GM10847 (cell line): Measurements from ENCODE around the gene PRR27.

Experiments
- POLR2A ChIP-seq: IDR thresholded peaks from 2 replicates; pipeline ENCODE4 v1.6.1; 2011; ENCODE audit not compliant: insufficient read length; ENCODE audit errors: extremely low read depth

PRR27 gene

DNA sequence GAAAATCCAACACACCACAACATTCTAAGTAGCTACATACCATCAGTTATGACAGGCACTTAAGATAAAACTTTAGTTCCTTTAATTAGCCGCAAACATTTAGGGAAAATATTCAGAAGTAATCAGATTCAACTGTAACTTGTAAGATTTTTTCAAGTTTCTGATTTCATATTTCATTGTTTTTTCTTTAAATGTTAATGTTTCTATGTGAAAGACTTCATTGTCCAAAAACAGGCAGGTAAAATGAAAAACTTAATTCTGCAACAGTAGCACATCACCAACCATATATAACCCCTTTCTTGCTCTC, 29.9 kb downstream of the PRR27 start:
- no peak for TF ChIP-seq POLR2A

DNA sequence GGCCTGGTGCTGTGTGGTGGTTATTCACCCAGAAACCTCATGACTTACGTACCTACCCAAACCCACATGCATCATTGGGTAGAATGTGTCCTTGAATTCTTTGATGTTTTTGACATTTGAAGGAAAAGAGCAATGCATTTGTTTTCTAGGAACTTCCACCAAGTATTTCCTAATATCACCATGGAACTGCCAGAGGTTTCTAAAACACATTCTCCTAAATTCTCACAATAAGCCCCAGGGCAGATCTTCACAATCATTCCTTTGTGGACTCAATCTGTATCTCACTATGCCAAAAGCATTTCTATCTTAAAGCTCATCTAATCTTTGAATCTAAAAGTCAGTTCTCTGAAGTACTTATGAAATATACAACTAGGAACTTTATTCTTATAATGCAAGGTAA, 33.2 kb downstream of the PRR27 start:
- no peak for TF ChIP-seq POLR2A

DNA sequence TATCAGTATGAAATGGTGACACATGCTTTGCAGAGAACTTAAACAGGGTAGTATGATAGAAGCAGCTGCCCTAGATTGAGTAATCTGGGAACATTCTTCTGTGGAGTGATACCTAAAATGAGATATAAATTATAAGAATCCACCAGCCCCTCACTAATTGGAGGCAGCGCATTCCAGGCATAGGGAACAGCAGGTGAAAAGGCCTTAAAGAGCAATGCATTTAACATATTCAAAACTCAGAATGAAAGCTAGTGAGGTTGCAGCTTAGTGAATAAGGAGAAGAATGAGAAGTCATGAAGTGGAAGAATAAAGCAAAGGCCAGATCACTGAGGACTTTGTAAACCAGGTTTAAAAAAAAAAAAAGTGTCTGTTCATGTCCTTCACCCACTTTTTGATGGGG, 36.5 kb downstream of the PRR27 start:
- TF ChIP-seq POLR2A, result no peak

GRCh38 chr4:70191647-70192046, 37.6 kb downstream of the PRR27 start:
- TF ChIP-seq POLR2A, result no peak

DNA sequence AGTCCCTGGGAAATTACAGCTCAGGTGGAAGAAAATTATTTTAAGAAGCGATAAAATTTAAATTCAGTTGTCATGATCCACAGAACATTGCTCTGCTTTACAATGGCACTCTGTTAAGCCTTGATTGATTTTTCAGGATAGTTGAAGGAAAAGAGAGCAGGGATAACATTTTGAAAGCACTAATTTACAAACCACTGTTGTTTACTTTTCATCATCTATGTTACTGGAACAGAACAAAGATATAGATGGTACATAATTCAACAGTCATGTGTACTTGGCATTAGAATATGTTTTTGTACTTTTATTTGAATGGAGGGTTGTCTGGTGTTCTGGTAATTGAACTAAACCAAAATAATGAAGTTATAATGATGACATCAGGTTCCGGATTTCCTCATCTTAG, 38.9 kb downstream of the PRR27 start:
- TF ChIP-seq POLR2A, result no peak

- TF ChIP-seq POLR2A, result no peak
These were observed 41.4 kb downstream of the PRR27 start, which contains the start of gene ODAM for GRCh38 chr4:70195425-70195824. TSS of gene ODAM (plus strand) at chr4:70195725. CDS start at chr4:70196544, 819 bp downstream.

DNA sequence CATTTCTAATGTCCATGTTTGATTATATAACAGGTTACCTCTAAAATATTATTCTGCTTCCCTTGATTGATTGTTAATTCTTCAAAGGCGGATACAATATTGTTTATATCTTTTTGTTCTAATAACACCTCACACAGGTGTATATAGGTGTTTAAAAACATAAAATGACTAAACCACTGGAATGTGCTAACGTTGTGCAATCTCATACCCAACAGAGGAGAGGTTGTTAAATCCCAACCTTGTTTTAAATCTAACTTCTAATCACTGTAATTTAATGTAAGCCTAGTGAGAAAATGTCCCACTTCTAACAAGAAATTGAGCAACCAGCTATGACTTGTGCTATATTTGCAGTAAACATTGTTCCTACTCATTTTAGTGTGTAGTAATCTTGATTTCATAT, 42.8 kb downstream of the PRR27 start:
- no peak for TF ChIP-seq POLR2A

GRCh38 chr4:70197842-70198241, 43.8 kb downstream of the PRR27 start:
- TF ChIP-seq POLR2A, result no peak

- TF ChIP-seq POLR2A, result no peak
These were observed 49.6 kb downstream of the PRR27 start for GRCh38 chr4:70203601-70204000.
